Activated CD8-positive, alpha-beta memory T cell treated with anti-CD3 and anti-CD28 coated beads, Interleukin-2, amount 10 ng/mL, durations not matched to agents 7 days and 5 days (primary cell): Measurements from ENCODE around the gene KIF1B. TPM values are rescaled to one million over a fixed set of nuclear protein-coding genes. Genes with fewer than 3 reads are reported as not detected.
"Not testable (repeated sequence)": the region's sequence is repeated elsewhere in the genome, so short reads cannot be mapped to it uniquely, and the experiment has no call there.

Experiments
- ATAC-seq: fragments of 150-1000 bp; cut with Tn5 transposase; one replicate; pipeline ENCODE4 v1.10.0; 2021; ENCODE audit warnings: moderate library complexity
- CTCF ChIA-PET: fragments of 350-600 bp; sonication (Branson Sonifier 250); formaldehyde crosslinking; loops from one replicate; lab custom pipeline; 2021; ENCODE audit warnings: antibody characterized with exemption; lab: Charles Lee
- DNase-seq: peaks from one replicate; pipeline ENCODE4 v3.0.0-alpha.2; 2020
- H3K27ac Mint-ChIP-seq: one replicate; pipeline ENCODE4 v1.8.0; 2021; ENCODE audit warnings: mild to moderate bottlenecking, mixed read lengths
- H3K27me3 Mint-ChIP-seq: one replicate; pipeline ENCODE4 v1.8.0; 2021; ENCODE audit warnings: mixed read lengths
- H3K36me3 Mint-ChIP-seq: one replicate; pipeline ENCODE4 v1.8.0; 2021; ENCODE audit warnings: mild to moderate bottlenecking, mixed read lengths
- H3K4me1 Mint-ChIP-seq: one replicate; pipeline ENCODE4 v1.8.0; 2021; ENCODE audit warnings: mixed read lengths
- H3K4me3 Mint-ChIP-seq: one replicate; pipeline ENCODE4 v1.8.0; 2021; ENCODE audit warnings: mild to moderate bottlenecking, moderate library complexity, mixed read lengths
- H3K9me3 Mint-ChIP-seq: one replicate; pipeline ENCODE4 v1.8.0; 2022; ENCODE audit warnings: low read depth, mixed read lengths
- microRNA-seq: library from miRNA; unstranded; fragments of <30 nt; microRNA quantifications from one replicate; pipeline ENCODE4 v1.2.0, GENCODE V29; 2022
- total RNA-seq, 2 experiments: library from RNA; stranded (reverse); gene quantifications; one replicate each; pipeline ENCODE4 v1.2.3, GENCODE V29; 2021

The KIF1B gene
- total RNA-seq, 2 experiments from 2014 or later: 14.2 to 21.3 TPM

GRCh38 chr1:10424651-10425050 is 214.3 kb downstream of the KIF1B start:
- no peak for DNase-seq
- H3K9me3 Mint-ChIP-seq: no peaks in the 10 kb centered on the region
- CTCF ChIA-PET: interaction anchor here (1.0 kb wide), 1 partner anchor 70 kb away, joined by 3 read pairs; no protein-coding TSS in a partner anchor
- no peak overlapping the region for H3K4me3 Mint-ChIP-seq
- H3K27ac Mint-ChIP-seq: no peak overlapping the region
- ATAC-seq: no peak
- H3K4me1 Mint-ChIP-seq: peaks cover 20% of the 10 kb centered on the region
- no peaks in the 10 kb centered on the region for H3K27me3 Mint-ChIP-seq
- H3K36me3 Mint-ChIP-seq: peaks cover 9% of the 10 kb centered on the region

DNA sequence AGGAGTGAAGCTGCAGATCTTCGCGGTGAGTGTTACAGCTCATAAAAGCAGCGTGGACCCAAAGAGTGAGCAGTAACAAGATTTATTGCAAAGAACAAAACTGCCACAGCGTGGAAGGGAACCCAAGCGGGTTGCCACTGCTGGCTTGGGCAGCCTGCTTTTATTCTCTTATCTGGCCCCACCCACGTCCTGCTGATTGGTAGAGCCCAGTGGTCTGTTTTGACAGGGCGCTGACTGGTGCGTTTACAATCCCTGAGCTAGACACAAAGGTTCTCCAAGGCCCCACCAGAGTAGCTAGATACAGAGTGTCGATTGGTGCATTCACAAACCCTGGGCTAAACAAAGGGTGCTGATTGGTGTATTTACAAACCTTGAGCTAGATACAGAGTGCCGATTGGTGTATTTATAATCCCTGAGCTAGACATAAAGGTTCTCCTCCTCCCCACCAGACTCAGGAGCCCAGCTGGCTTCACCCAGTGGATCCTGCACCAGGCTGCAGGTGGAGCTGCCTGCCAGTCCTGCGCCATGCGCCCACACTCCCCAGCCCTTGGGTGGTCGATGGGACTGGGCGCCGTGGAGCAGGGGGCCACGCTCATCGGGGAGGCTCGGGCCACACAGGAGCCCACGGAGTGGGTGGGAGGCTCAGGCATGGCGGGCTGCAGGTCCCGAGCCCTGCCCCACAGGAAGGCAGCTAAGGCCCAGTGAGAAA is 215.6 kb downstream of the KIF1B start:
- not testable (repeated sequence) for DNase-seq, H3K9me3 Mint-ChIP-seq, H3K4me3 Mint-ChIP-seq, H3K27me3 Mint-ChIP-seq, H3K36me3 Mint-ChIP-seq, ATAC-seq
- H3K4me1 Mint-ChIP-seq: peaks cover 27% of the 10 kb centered on the region
- H3K27ac Mint-ChIP-seq: peak overlapping the region; percentile 52
- CTCF ChIA-PET: interaction anchor here (1.1 kb wide), 1 partner anchor 218 kb away, joined by 4 read pairs; no protein-coding TSS in a partner anchor

DNA sequence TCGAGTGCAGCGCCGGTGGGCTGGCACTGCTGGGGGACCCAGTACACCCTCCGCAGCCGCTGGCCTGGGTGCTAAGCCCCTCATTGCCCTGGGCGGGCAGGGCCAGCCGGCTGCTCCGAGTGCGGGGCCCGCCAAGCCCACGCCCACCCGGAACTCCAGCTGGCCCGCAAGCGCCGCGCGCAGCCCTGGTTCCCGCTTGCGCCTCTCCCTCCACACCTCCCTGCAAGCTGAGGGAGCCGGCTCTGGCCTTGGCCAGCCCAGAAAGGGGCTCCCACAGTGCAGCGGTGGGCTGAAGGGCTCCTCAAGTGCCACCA is 216.1 kb downstream of the KIF1B start:
- H3K4me3 Mint-ChIP-seq, H3K36me3 Mint-ChIP-seq, DNase-seq, H3K9me3 Mint-ChIP-seq, CTCF ChIA-PET, ATAC-seq, H3K27me3 Mint-ChIP-seq, H3K27ac Mint-ChIP-seq: not testable (repeated sequence)
- peaks cover 32% of the 10 kb centered on the region for H3K4me1 Mint-ChIP-seq

GRCh38 chr1:10428984-10429383 is 218.6 kb downstream of the KIF1B start:
- Mint-ChIP-seq H3K9me3 (no peaks in the 10 kb centered on the region), H3K4me1 (peaks cover 38% of the 10 kb centered on the region), H3K27me3 (no peaks in the 10 kb centered on the region), H3K4me3 (no peak overlapping the region), H3K36me3 (no peaks in the 10 kb centered on the region), H3K27ac (no peak overlapping the region)
- DNase-seq: no peak
- no peak for ATAC-seq
- CTCF ChIA-PET: interaction anchor here (0.6 to 11.5 kb wide), 18 partner anchors 8 to 554 kb away, joined by 3 to 219 read pairs (median 6); partner anchors contain the start of genes DFFA, KIF1B and PGD

GRCh38 chr1:10429868-10430215 is 219.5 kb downstream of the KIF1B start:
- ATAC-seq (peak; percentile 3), DNase-seq (peak; percentile 58)
- peak overlapping the region; percentile 93 for H3K27ac Mint-ChIP-seq
- CTCF ChIA-PET: interaction anchor here (0.6 to 11.5 kb wide), 29 partner anchors 9 to 555 kb away, joined by 3 to 219 read pairs (median 4); partner anchors contain the start of genes DFFA, KIF1B, LZIC and NMNAT1
- H3K4me3 Mint-ChIP-seq: peak overlapping the region; percentile 87
- H3K9me3 Mint-ChIP-seq: no peaks in the 10 kb centered on the region
- H3K27me3 Mint-ChIP-seq: no peaks in the 10 kb centered on the region
- H3K4me1 Mint-ChIP-seq: peaks cover 38% of the 10 kb centered on the region
- no peaks in the 10 kb centered on the region for H3K36me3 Mint-ChIP-seq

DNA sequence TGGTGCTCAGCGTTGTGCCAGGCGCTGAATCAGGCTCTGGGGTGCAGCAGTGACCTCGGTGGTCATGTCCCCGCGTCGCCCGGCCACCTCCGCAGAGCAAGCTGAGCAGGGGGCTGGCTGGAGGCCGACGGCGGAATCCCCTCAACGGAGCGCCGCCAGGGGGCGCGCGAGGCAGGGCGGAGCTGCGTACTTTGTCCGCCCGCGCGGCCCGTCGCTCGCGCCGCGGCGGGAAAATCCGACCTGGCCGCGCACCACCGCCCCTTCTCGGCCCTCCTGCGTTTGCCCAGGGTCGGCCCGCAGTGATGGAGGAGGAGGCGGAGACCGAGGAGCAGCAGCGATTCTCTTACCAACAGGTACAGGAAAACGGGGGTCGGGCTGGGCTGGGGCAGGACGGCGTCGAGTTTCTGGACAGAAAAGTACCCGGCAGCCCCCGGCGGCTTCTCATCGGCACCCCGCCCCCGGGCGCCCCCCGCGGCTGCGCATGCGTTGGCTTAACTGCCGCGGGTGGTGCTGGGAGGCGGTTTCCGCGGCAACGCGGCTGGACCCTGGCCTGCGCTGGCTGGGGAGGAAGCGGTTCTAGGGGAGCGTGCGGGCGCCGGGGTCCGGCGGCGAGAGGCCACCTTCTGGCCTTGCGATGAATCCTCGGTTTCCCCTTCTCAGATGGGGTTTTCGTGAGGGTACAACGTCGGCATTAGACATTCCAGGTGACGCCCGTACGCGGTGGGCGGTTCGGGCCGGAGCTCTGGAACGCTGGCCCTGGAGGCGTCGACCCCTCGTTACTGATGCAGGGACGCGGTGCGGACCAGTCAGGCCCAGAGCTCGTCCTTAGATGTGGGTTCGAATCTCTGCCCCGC is 220.1 kb downstream of the KIF1B start, which contains the start of gene CENPS:
Gene CENPS (plus strand): TSS at position 218 of the 854 bp plus-strand sequence. CDS start 85 bp downstream, at position 303.
- H3K27ac Mint-ChIP-seq: peak within 1 kb of the TSS; percentile 93
- CTCF ChIA-PET: interaction anchor here (0.6 to 11.5 kb wide), 40 partner anchors 9 to 685 kb away, joined by 3 to 219 read pairs (median 4); partner anchors contain the start of genes DFFA, KIF1B, LZIC and NMNAT1

More for the DNA sequence above, 220.1 kb downstream of the KIF1B start, which contains the start of gene CENPS:
- H3K4me3 Mint-ChIP-seq: peak within 1 kb of the TSS; percentile 87
- H3K9me3 Mint-ChIP-seq: no peaks in the 10 kb centered on the region
- ATAC-seq (peak; percentile 89), DNase-seq (peak; percentile 94)
- no peaks in the 10 kb centered on the region for H3K27me3 Mint-ChIP-seq
- H3K4me1 Mint-ChIP-seq: peaks cover 37% of the 10 kb centered on the region
- H3K36me3 Mint-ChIP-seq: no peaks in the 10 kb centered on the region

Small RNAs within 50 kb of the gene (microRNA-seq; reads per million reads assigned to microRNA genes)
- not detected for gene MIR1273D

Other genes starting within 250 kb of the KIF1B start
- gene RBP7, start 213.3 kb upstream of the KIF1B start, total RNA-seq: not detected
- 10 to 100 TPM; 28.7 to 30.4 TPM for gene UBE4B, start 177.6 kb upstream of the KIF1B start, total RNA-seq
- 100 to 1,000 TPM in 1 of 2 experiments, 10 to 100 TPM in 1; 74.9 to 128 TPM for gene PGD, start 188.5 kb downstream of the KIF1B start, total RNA-seq
- 10 to 100 TPM; 14.8 to 18.6 TPM for gene CENPS, start 219.9 kb downstream of the KIF1B start, total RNA-seq
- gene CORT, start 239.5 kb downstream of the KIF1B start, total RNA-seq: under 1 TPM in 1 of 2 experiments, not detected in 1; 0.73 TPM